KMS-11 (cell line): Measurements from ENCODE around the gene PLA2G2F.

Experiments used
- H2AFZ ChIP-seq: fragments of 200-600 bp; sonication (generic); 2 replicates; pipeline ENCODE4 v1.6.1; 2016; ENCODE audit warnings: antibody characterized with exemption, mixed run types, low read depth
- H3K27ac ChIP-seq: fragments of 200-600 bp; sonication (generic); 2 replicates; pipeline ENCODE4 v1.6.1; 2016; ENCODE audit warnings: mild to moderate bottlenecking, mixed run types
- H3K27me3 ChIP-seq: fragments of 200-600 bp; sonication (generic); 2 replicates; pipeline ENCODE4 v1.6.1; 2017; ENCODE audit warnings: mild to moderate bottlenecking, low read depth, mixed run types, moderate library complexity; ENCODE audit not compliant: insufficient read depth
- H3K36me3 ChIP-seq: fragments of 200-600 bp; sonication (generic); 2 replicates; pipeline ENCODE4 v1.6.1; 2017; ENCODE audit warnings: mild to moderate bottlenecking, mixed run types; ENCODE audit not compliant: insufficient read depth
- H3K4me1 ChIP-seq: fragments of 200-600 bp; sonication (generic); 2 replicates; pipeline ENCODE4 v1.6.1; 2016; ENCODE audit warnings: mild to moderate bottlenecking, low read depth, mixed run types; ENCODE audit not compliant: poor library complexity, severe bottlenecking
- H3K4me2 ChIP-seq: fragments of 200-600 bp; sonication (generic); 2 replicates; pipeline ENCODE4 v1.7.0; 2016; ENCODE audit warnings: mild to moderate bottlenecking, mixed run types
- H3K4me3 ChIP-seq: fragments of 200-600 bp; sonication (generic); IDR thresholded peaks from 2 replicates; pipeline ENCODE4 v1.6.1; 2017; ENCODE audit warnings: low read depth, low read length, mixed read lengths; ENCODE audit not compliant: insufficient read depth
- H3K79me2 ChIP-seq: fragments of 200-600 bp; sonication (generic); 2 replicates; pipeline ENCODE4 v1.6.1; 2016; ENCODE audit warnings: low read depth, mixed run types; ENCODE audit not compliant: insufficient read depth
- H3K9ac ChIP-seq: fragments of 200-600 bp; sonication (generic); 2 replicates; pipeline ENCODE4 v1.6.1; 2016; ENCODE audit warnings: mild to moderate bottlenecking, mixed run types
- H4K20me1 ChIP-seq: fragments of 200-600 bp; sonication (generic); 2 replicates; pipeline ENCODE4 v1.6.1; 2016; ENCODE audit warnings: mild to moderate bottlenecking, mixed run types; ENCODE audit not compliant: insufficient read depth
- CTCF ChIP-seq: fragments of 200-600 bp; sonication (generic); conservative IDR thresholded peaks from 2 replicates; pipeline ENCODE4 v1.6.1; 2017; ENCODE audit warnings: low read depth, mild to moderate bottlenecking, antibody characterized with exemption, low read length, moderate library complexity, mixed read lengths

The PLA2G2F gene

DNA sequence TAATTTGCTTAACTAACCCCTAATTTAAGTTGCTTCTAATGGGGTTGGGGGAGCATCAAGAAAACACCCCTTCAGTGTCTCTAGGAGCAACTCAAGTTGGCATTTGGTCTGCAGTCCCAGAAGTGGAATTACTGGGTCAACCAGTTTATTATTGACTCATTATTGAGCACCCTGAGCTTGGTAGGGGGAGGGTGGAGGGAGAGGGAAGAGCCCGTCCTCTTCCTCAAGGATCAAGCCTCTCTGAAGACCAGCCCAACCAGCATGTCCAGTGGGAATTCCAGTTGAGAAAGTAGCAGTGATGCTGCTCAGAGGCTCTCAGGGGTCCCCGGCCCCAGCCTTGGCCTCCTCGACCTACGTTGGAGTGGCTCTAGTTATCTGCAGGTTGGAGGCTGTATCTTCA lies 2.1 kb upstream of the PLA2G2F start:
- no peak overlapping the region for H3K4me3 ChIP-seq
- H3K4me2 ChIP-seq = no peak overlapping the region
- no peaks in the 10 kb centered on the region for H4K20me1 ChIP-seq
- no peaks in the 10 kb centered on the region for H3K79me2 ChIP-seq
- H2AFZ ChIP-seq = no peak overlapping the region
- H3K9ac ChIP-seq = no peak overlapping the region
- H3K27me3 ChIP-seq = peaks cover 7% of the 10 kb centered on the region
- no peak for TF ChIP-seq CTCF
- no peaks in the 10 kb centered on the region for H3K36me3 ChIP-seq
- no peaks in the 10 kb centered on the region for H3K4me1 ChIP-seq
- H3K27ac ChIP-seq = no peak overlapping the region

DNA sequence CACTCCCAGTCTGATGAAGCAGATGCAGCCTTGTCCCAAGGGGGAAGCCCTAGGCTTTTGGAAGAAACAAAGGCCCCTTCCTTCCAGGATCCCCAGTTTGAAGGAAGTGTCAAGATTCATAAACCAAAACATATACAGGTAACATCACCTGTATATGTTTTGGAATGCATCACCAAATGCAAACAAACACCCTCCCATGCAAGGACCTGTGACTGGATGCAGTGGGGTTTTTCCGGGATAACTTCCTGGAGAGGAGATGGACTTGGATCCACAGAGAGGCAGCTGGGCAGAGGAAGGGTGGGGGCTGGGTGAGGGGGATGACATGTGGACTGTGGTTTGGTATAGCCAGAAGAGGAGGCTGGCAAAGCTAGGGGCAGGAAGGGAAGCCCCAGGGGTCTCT lies 1.5 kb upstream of the PLA2G2F start:
- H3K27ac ChIP-seq = no peak overlapping the region
- no peak overlapping the region for H3K9ac ChIP-seq
- no peaks in the 10 kb centered on the region for H3K36me3 ChIP-seq
- H4K20me1 ChIP-seq = no peaks in the 10 kb centered on the region
- H3K79me2 ChIP-seq = no peaks in the 10 kb centered on the region
- H2AFZ ChIP-seq = no peak overlapping the region
- no peaks in the 10 kb centered on the region for H3K4me1 ChIP-seq
- no peak for TF ChIP-seq CTCF
- H3K27me3 ChIP-seq = peaks cover 10% of the 10 kb centered on the region
- no peak overlapping the region for H3K4me3 ChIP-seq
- no peak overlapping the region for H3K4me2 ChIP-seq

- H3K27me3 ChIP-seq = peaks cover 12% of the 10 kb centered on the region
- no peaks in the 10 kb centered on the region for H3K36me3 ChIP-seq
- no peak for TF ChIP-seq CTCF
- no peaks in the 10 kb centered on the region for H3K79me2 ChIP-seq
- no peak overlapping the region for H3K4me3 ChIP-seq
- H4K20me1 ChIP-seq = no peaks in the 10 kb centered on the region
- no peak overlapping the region for H3K27ac ChIP-seq
- no peaks in the 10 kb centered on the region for H3K4me1 ChIP-seq
- no peak overlapping the region for H3K4me2 ChIP-seq
- no peak overlapping the region for H3K9ac ChIP-seq
- H2AFZ ChIP-seq = no peak overlapping the region
Observed at GRCh38 chr1:20138346-20138745, 777 bp upstream of the PLA2G2F start.

- no peaks in the 10 kb centered on the region for H3K36me3 ChIP-seq
- no peaks in the 10 kb centered on the region for H3K79me2 ChIP-seq
- no peak overlapping the region for H3K9ac ChIP-seq
- H4K20me1 ChIP-seq = no peaks in the 10 kb centered on the region
- no peak for TF ChIP-seq CTCF
- peaks cover 12% of the 10 kb centered on the region for H3K27me3 ChIP-seq
- H3K4me1 ChIP-seq = no peaks in the 10 kb centered on the region
- H3K4me2 ChIP-seq = no peak overlapping the region
- H3K4me3 ChIP-seq = no peak overlapping the region
- H3K27ac ChIP-seq = no peak overlapping the region
- H2AFZ ChIP-seq = no peak overlapping the region
Observed at GRCh38 chr1:20139776-20140612, 871 bp downstream of the PLA2G2F start.
